HCT116 (cell line): Measurements from ENCODE around the gene ACOX3.

Source experiments
- EZH2 ChIP-seq: fragments of 200-600 bp; sonication (generic); IDR thresholded peaks from 2 replicates; pipeline ENCODE4 v1.6.1; 2017; ENCODE audit warnings: antibody characterized with exemption, mixed run types
- EZH2phosphoT487 ChIP-seq: fragments of 200-600 bp; IDR thresholded peaks from 2 replicates; pipeline ENCODE4 v1.6.1; 2018; ENCODE audit warnings: antibody characterized with exemption, borderline replicate concordance
- JUND ChIP-seq: IDR thresholded peaks from 2 replicates; pipeline ENCODE4 v1.6.1; 2012
- POLR2A ChIP-seq: IDR thresholded peaks from 2 replicates; pipeline ENCODE4 v1.7.0; 2011; ENCODE audit warnings: borderline replicate concordance; ENCODE audit not compliant: insufficient read depth, insufficient read length; ENCODE audit errors: extremely low read depth
- POLR2AphosphoS5 ChIP-seq: IDR thresholded peaks from 2 replicates; pipeline ENCODE4 v1.6.1; 2011; ENCODE audit warnings: mild to moderate bottlenecking, low read depth, low read length, moderate library complexity
- ZNF274 ChIP-seq: fragments of 200-500 bp; sonication (Bioruptor generic); IDR thresholded peaks from 2 replicates; pipeline ENCODE4 v1.6.1; 2014; ENCODE audit warnings: mild to moderate bottlenecking, low read depth, low read length, inconsistent platforms
- TF ChIP-seq, protein P1 (sequence below), 3 experiments: fragments of 200-600 bp in 1 of 3; sonication (generic) in 1 of 3; IDR thresholded peaks in 2 of 3; conservative IDR thresholded peaks in 1 of 3; 2 replicates each; pipeline ENCODE4 v1.5.1; 2012 to 2017; ENCODE audit warnings: low read depth in 2 of 3, low read length in 2 of 3, antibody characterized with exemption in 1 of 3, borderline replicate concordance in 1 of 3, control low read depth in 1 of 3, mild to moderate bottlenecking in 1 of 3, mixed read lengths in 1 of 3, mixed run types in 1 of 3, moderate library complexity in 1 of 3; ENCODE audit not compliant: insufficient read depth in 1 of 3
- TF ChIP-seq, protein P2 (sequence below): IDR thresholded peaks from 2 replicates; pipeline ENCODE4 v1.6.1; 2012
- TF ChIP-seq, protein P3 (sequence below): IDR thresholded peaks from 2 replicates; pipeline ENCODE4 v1.6.1; 2011; ENCODE audit warnings: mild to moderate bottlenecking, low read length, moderate library complexity; ENCODE audit not compliant: insufficient replicate concordance; ENCODE audit errors: extremely low read depth

DNA sequence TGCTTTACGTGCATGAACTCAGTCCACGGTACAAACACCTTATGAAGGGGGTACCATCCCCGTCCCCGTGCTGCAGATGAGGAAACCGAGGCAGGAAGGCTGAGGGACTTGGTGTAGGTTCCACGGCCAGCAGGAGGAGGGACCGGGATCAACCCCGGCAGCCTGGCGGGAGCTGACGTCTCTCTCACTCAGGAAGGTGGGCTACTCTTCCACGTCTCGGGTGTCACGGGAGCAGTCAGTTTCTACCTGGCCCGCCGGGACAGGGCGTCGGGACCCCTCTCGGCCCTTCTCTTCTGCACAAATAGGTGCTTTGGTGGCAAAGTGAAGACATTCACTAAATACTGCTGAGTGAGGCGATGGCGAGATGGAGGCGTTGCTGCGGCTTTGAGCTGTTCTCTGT is 53.3 kb downstream of the ACOX3 start:
- TF ChIP-seq, protein P1, sequence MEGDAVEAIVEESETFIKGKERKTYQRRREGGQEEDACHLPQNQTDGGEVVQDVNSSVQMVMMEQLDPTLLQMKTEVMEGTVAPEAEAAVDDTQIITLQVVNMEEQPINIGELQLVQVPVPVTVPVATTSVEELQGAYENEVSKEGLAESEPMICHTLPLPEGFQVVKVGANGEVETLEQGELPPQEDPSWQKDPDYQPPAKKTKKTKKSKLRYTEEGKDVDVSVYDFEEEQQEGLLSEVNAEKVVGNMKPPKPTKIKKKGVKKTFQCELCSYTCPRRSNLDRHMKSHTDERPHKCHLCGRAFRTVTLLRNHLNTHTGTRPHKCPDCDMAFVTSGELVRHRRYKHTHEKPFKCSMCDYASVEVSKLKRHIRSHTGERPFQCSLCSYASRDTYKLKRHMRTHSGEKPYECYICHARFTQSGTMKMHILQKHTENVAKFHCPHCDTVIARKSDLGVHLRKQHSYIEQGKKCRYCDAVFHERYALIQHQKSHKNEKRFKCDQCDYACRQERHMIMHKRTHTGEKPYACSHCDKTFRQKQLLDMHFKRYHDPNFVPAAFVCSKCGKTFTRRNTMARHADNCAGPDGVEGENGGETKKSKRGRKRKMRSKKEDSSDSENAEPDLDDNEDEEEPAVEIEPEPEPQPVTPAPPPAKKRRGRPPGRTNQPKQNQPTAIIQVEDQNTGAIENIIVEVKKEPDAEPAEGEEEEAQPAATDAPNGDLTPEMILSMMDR (IDR thresholded peaks at IDR 0.05 in 2 of 3, conservative IDR thresholded peaks at IDR 0.05 in 1 of 3; ENCODE audit: borderline replicate concordance in 1 of 3, insufficient read depth in 1 of 3, low read depth in 2 of 3, low read length in 2 of 3), result no peak
- TF ChIP-seq ZNF274 (no peak), JUND (no peak), POLR2A (no peak), EZH2phosphoT487 (no peak), EZH2 (no peak), POLR2AphosphoS5 (no peak)
- TF ChIP-seq, protein P2, sequence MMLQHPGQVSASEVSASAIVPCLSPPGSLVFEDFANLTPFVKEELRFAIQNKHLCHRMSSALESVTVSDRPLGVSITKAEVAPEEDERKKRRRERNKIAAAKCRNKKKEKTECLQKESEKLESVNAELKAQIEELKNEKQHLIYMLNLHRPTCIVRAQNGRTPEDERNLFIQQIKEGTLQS, result no peak
- TF ChIP-seq, protein P3, sequence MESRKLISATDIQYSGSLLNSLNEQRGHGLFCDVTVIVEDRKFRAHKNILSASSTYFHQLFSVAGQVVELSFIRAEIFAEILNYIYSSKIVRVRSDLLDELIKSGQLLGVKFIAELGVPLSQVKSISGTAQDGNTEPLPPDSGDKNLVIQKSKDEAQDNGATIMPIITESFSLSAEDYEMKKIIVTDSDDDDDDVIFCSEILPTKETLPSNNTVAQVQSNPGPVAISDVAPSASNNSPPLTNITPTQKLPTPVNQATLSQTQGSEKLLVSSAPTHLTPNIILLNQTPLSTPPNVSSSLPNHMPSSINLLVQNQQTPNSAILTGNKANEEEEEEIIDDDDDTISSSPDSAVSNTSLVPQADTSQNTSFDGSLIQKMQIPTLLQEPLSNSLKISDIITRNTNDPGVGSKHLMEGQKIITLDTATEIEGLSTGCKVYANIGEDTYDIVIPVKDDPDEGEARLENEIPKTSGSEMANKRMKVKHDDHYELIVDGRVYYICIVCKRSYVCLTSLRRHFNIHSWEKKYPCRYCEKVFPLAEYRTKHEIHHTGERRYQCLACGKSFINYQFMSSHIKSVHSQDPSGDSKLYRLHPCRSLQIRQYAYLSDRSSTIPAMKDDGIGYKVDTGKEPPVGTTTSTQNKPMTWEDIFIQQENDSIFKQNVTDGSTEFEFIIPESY, result no peak
